ENCODE results near the gene SLC16A3. TPM values are rescaled to one million over a fixed set of nuclear protein-coding genes. Genes with fewer than 3 reads are reported as not detected.
A peak's percentile ranks its signal among the peaks of the same experiment; 100 is the strongest.
"Not testable (repeated sequence)": the region's sequence is repeated elsewhere in the genome, so short reads cannot be mapped to it uniquely, and the experiment has no call there.

The SLC16A3 gene
- total RNA-seq, 4 donors from 2014 or later, result 10.5 to 36.0 (median 21.4) TPM

GRCh38 chr17:82186221-82186620, 42.6 kb upstream of the SLC16A3 start:
- WGBS, 2 donors, result 92% methylated on average over 15 of the region's 15 CpGs
- H3K4me1 ChIP-seq, result no peaks in the 10 kb centered on the region

DNA sequence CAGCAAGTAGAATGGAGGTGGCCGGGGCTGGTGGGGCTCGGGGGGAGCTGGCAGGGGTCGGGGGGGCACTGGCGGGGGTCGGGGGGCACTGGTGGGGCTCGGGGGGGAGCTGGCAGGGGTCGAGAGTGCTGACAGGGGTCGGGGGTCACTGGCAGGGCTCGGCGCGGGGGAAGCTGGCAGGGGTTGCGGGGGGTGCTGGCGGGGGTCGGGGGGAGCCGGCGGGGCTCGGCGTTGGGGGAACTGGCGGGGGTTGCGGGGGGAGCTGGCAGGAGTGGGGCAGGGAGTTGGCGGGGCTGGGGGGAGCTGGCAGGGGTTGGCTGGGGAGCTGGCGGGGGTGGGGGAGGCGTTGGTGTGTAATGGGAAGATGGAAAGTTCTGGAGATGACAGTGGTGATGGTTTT, 41.3 kb upstream of the SLC16A3 start:
- Histone ChIP-seq H3K27ac (no peak overlapping the region), H3K9me3 (no peaks in the 10 kb centered on the region)
- TF ChIP-seq EP300 (IDR thresholded peaks at IDR 0.05) (no peak), POLR2A (IDR thresholded peaks at IDR 0.05) (no peak)
- TF ChIP-seq, protein P1, sequence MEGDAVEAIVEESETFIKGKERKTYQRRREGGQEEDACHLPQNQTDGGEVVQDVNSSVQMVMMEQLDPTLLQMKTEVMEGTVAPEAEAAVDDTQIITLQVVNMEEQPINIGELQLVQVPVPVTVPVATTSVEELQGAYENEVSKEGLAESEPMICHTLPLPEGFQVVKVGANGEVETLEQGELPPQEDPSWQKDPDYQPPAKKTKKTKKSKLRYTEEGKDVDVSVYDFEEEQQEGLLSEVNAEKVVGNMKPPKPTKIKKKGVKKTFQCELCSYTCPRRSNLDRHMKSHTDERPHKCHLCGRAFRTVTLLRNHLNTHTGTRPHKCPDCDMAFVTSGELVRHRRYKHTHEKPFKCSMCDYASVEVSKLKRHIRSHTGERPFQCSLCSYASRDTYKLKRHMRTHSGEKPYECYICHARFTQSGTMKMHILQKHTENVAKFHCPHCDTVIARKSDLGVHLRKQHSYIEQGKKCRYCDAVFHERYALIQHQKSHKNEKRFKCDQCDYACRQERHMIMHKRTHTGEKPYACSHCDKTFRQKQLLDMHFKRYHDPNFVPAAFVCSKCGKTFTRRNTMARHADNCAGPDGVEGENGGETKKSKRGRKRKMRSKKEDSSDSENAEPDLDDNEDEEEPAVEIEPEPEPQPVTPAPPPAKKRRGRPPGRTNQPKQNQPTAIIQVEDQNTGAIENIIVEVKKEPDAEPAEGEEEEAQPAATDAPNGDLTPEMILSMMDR (IDR thresholded peaks at IDR 0.05), result no peak

More at GRCh38 chr17:82186221-82186620, 42.6 kb upstream of the SLC16A3 start:
- no peaks in the 10 kb centered on the region for H3K27me3 ChIP-seq
- H3K27ac ChIP-seq, result no peak overlapping the region
- no peak for DNase-seq (ENCODE audit: low spot score in 2 of 2)
- TF ChIP-seq POLR2A (IDR thresholded peaks at IDR 0.05) (no peak), EP300 (IDR thresholded peaks at IDR 0.05) (no peak)
- TF ChIP-seq, protein P1 (IDR thresholded peaks at IDR 0.05), result no peak
- H3K9me3 ChIP-seq, result no peaks in the 10 kb centered on the region
- H3K36me3 ChIP-seq, result peaks cover 0 to 75% (median 0%) of the 10 kb centered on the region in 3 donors
- H3K4me3 ChIP-seq, result no peak overlapping the region

DNA sequence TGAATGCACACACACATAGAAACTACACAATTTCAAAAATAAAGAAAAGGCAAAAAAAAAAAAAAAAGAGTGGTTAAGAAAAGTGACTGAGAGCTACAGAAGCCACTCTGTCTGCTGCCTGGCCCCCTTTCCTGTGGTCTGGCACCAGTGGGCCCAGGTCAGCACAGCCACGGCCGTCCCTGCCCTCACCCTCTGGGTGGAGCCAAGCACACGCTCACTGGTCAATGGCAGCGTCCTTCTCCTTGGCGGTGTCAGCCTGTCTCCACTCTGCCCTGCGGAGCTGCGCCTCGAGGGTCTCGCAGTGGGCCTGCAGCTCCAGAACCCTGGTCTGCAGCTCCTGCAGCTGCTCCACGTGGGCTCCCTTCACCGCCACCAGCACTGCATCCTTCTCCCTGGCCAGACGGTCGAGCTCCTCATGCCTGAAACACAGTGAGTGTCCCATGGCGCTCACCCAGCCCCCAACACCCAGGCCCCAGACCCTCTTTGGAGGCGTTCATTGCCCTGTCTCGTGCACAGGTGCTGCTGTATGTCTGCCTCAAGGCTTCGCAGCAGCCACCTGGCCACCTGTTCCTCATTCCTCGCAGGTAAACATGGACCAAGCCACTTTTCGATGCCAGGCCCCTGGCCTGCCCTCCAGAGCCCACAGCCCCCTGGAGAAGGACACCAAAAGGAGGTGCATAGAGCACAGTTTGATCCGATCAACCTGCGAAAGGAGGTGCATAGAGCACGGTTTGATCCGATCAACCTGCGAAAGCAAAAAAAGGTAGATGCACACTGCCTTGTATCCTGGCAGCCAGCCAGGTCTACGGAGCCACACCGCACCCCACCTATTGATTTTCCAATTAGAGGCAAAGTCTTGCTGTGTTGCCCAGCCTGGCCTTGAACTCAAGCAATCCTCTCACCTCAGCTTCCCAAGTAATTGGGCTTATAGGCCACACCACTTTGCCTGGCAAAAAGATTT, 40.6 kb upstream of the SLC16A3 start:
- Histone ChIP-seq H3K9me3 (no peaks in the 10 kb centered on the region), H3K4me3 (no peak overlapping the region), H3K27ac (no peak overlapping the region), H3K27me3 (no peaks in the 10 kb centered on the region), H3K36me3 (peaks cover 0 to 75% (median 0%) of the 10 kb centered on the region in 3 donors), H3K4me1 (no peaks in the 10 kb centered on the region)
- TF ChIP-seq POLR2A (IDR thresholded peaks at IDR 0.05) (no peak), EP300 (IDR thresholded peaks at IDR 0.05) (no peak)
- TF ChIP-seq, protein P1 (IDR thresholded peaks at IDR 0.05), result no peak
- WGBS, 2 donors, result 85% methylated on average over 26 of the region's 26 CpGs
- no peak for DNase-seq (ENCODE audit: low spot score in 2 of 2)

More for the DNA sequence above, 41.3 kb upstream of the SLC16A3 start:
- no peaks in the 10 kb centered on the region for H3K4me1 ChIP-seq
- H3K4me3 ChIP-seq, result no peak overlapping the region
- H3K36me3 ChIP-seq, result peaks cover 0 to 75% (median 0%) of the 10 kb centered on the region in 3 donors
- WGBS, 2 donors, result 88 to 89% methylated on average over 5 to 16 of the region's 23 CpGs
- DNase-seq (ENCODE audit: low spot score in 2 of 2), result no peak
- H3K27me3 ChIP-seq, result no peaks in the 10 kb centered on the region

DNA sequence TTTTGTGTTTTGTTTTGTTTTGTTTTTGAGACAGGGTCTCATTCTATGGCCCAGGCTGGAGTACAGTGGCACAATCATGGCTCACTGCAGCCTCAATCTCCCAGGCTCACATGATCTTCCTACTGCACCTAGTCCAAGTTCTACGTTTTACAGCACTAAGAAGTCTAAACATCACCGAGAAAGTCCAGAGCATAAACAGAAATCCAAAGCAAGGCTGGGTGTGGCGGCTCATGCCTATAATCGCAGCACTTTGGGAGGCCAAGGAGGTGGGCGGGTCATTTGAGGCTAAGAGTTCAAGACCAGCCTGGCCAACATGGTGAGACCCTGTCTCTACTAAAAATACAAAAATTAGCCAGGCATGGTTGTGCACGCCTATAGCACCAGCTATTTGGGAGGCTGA, 35.8 kb upstream of the SLC16A3 start:
- H3K27me3 ChIP-seq; H3K4me3 ChIP-seq; H3K27ac ChIP-seq; DNase-seq (ENCODE audit: low spot score in 2 of 2); H3K9me3 ChIP-seq; H3K4me1 ChIP-seq: not testable (repeated sequence)
- H3K36me3 ChIP-seq, result peaks cover 0 to 86% (median 3%) of the 10 kb centered on the region in 3 donors
- WGBS, 2 donors, result 76 to 83% methylated on average over 6 of the region's 6 CpGs

DNA sequence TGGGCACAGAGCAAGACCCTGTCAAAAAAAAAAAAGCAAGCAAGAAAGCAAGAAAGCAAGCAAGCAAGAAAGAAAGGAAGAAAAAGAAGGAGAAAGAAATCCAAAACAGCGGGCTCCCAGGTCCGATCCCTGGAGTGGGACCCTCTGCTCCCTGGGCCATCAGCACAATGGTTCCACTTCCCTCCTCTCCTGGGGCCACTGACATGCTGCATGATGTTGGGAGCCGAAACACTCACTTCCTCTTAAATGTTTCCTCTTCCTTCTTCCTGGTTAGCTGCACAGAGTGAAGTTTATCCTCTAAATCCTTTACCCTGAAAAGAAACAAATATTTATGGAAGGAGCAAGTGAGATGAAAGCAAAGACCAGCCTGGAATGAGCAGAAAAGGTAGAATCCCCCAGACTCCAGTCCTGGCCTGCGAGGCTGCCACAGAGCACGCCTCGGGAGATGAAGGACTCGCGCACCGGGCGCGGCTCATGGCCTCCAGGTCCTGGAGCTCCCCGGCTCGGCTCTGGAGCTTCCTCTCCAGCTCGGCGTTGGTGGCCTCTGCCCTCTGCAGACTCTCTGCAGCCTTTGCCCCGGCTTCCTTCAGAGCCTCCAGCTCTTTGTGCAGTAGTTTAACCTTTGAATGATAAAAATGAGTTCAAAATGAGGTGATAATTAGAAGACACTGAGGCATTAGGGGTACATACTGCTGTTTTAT, 35.2 kb upstream of the SLC16A3 start:
- peaks cover 0 to 90% (median 3%) of the 10 kb centered on the region in 3 donors for H3K36me3 ChIP-seq
- H3K27ac ChIP-seq, result no peak overlapping the region
- DNase-seq (ENCODE audit: low spot score in 2 of 2), result no peak
- TF ChIP-seq, protein P1 (IDR thresholded peaks at IDR 0.05), result no peak
- TF ChIP-seq POLR2A (IDR thresholded peaks at IDR 0.05) (no peak), EP300 (IDR thresholded peaks at IDR 0.05) (no peak)
- 71 to 77% methylated on average over 16 of the region's 16 CpGs for WGBS, 2 donors
- H3K9me3 ChIP-seq, result no peaks in the 10 kb centered on the region
- no peaks in the 10 kb centered on the region for H3K27me3 ChIP-seq
- H3K4me3 ChIP-seq, result peak overlapping the region in 2 of 4 donors; percentile 9 to 23
- H3K4me1 ChIP-seq, result no peaks in the 10 kb centered on the region
